WTC11 (cell line): Measurements from ENCODE around the gene EMX2. TPM values are rescaled to one million over a fixed set of nuclear protein-coding genes. Genes with fewer than 3 reads are reported as not detected.

Experiments used
- ATAC-seq: fragments of 200-7000 bp; cut with Tn5 transposase; 2 replicates; pipeline ENCODE4 v1.10.0; 2021; ENCODE audit warnings: mild to moderate bottlenecking, moderate library complexity
- CTCF ChIA-PET: fragments of 300-600 bp; sonication (Branson Sonifier 250); formaldehyde crosslinking; loops from one replicate; lab custom pipeline; 2021; ENCODE audit warnings: antibody characterized with exemption; lab: Charles Lee
- POLR2A ChIA-PET: fragments of 350-600 bp; sonication (Branson Sonifier 250); formaldehyde crosslinking; loops from one replicate; lab custom pipeline; 2021; ENCODE audit warnings: antibody characterized with exemption; lab: Charles Lee
- DNase-seq: peaks from one replicate; pipeline ENCODE4 v3.0.0; 2021; ENCODE audit warnings: low spot score
- H3K27ac Mint-ChIP-seq: 2 replicates; pipeline ENCODE4 v1.8.0; 2021; ENCODE audit warnings: mixed read lengths
- H3K27me3 Mint-ChIP-seq: 2 replicates; pipeline ENCODE4 v1.8.0; 2021; ENCODE audit warnings: low read depth, mild to moderate bottlenecking, moderate library complexity, mixed read lengths
- H3K36me3 Mint-ChIP-seq: 2 replicates; pipeline ENCODE4 v1.8.0; 2021; ENCODE audit warnings: mixed read lengths
- H3K4me1 Mint-ChIP-seq: 2 replicates; pipeline ENCODE4 v1.8.0; 2022; ENCODE audit warnings: mixed read lengths
- H3K4me3 Mint-ChIP-seq: 2 replicates; pipeline ENCODE4 v1.8.0; 2021; ENCODE audit warnings: mild to moderate bottlenecking, moderate library complexity, mixed read lengths
- H3K9me3 Mint-ChIP-seq: 2 replicates; pipeline ENCODE4 v1.8.0; 2021; ENCODE audit warnings: mixed read lengths
- AFF4 ChIP-seq: sonication (generic); formaldehyde crosslinking; IDR thresholded peaks from 2 replicates; pipeline ENCODE4 v1.8.1; 2023; ENCODE audit warnings: mild to moderate bottlenecking, missing genetic modification reagents, borderline replicate concordance
- ATF2 ChIP-seq: sonication (generic); formaldehyde crosslinking; IDR thresholded peaks from 2 replicates; pipeline ENCODE4 v1.8.1; 2022; ENCODE audit warnings: low read depth, missing genetic modification reagents, borderline replicate concordance
- CBFB ChIP-seq: sonication (generic); formaldehyde crosslinking; IDR thresholded peaks from 2 replicates; pipeline ENCODE4 v1.8.1; 2022; ENCODE audit warnings: mild to moderate bottlenecking, low read depth, missing genetic modification reagents
- CDX4 ChIP-seq: fragments of 250-450 bp; sonication (Bioruptor Pico); IDR thresholded peaks from 2 replicates; pipeline ENCODE4 v1.9.0; 2021; ENCODE audit warnings: moderate library complexity, mild to moderate bottlenecking, inconsistent platforms, borderline replicate concordance
- ELF4 ChIP-seq: sonication (generic); formaldehyde crosslinking; IDR thresholded peaks from 2 replicates; pipeline ENCODE4 v1.8.1; 2022; ENCODE audit warnings: low read depth, mild to moderate bottlenecking, moderate library complexity, missing genetic modification reagents
- FOXJ3 ChIP-seq: sonication (generic); formaldehyde crosslinking; IDR thresholded peaks from 2 replicates; pipeline ENCODE4 v1.9.0; 2021; ENCODE audit warnings: missing genetic modification reagents, mild to moderate bottlenecking, borderline replicate concordance
- HMGA2 ChIP-seq: fragments of 250-450 bp; sonication (Bioruptor Pico); IDR thresholded peaks from 2 replicates; pipeline ENCODE4 v1.4.0; 2021; ENCODE audit warnings: mild to moderate bottlenecking, moderate library complexity
- JAZF1 ChIP-seq: fragments of 250-450 bp; sonication (Bioruptor Pico); IDR thresholded peaks from 2 replicates; pipeline ENCODE4 v1.9.0; 2021; ENCODE audit warnings: moderate library complexity, mild to moderate bottlenecking, inconsistent platforms
- KAT7 ChIP-seq: sonication (generic); formaldehyde crosslinking; IDR thresholded peaks from 2 replicates; pipeline ENCODE4 v1.8.1; 2023; ENCODE audit warnings: missing genetic modification reagents, mild to moderate bottlenecking, borderline replicate concordance
- MXD4 ChIP-seq: fragments of 250-450 bp; sonication (Bioruptor Pico); IDR thresholded peaks from 2 replicates; pipeline ENCODE4 v1.8.0; 2021; ENCODE audit warnings: mild to moderate bottlenecking, moderate library complexity, borderline replicate concordance
- NFE2L1 ChIP-seq: sonication (generic); formaldehyde crosslinking; IDR thresholded peaks from 2 replicates; pipeline ENCODE4 v1.8.1; 2023; ENCODE audit warnings: missing genetic modification reagents
- NR1H2 ChIP-seq: sonication (generic); formaldehyde crosslinking; IDR thresholded peaks from 2 replicates; pipeline ENCODE4 v1.9.0; 2021; ENCODE audit warnings: mild to moderate bottlenecking, moderate library complexity, missing genetic modification reagents
- RELA ChIP-seq: sonication (generic); formaldehyde crosslinking; IDR thresholded peaks from 2 replicates; pipeline ENCODE4 v1.8.1; 2022; ENCODE audit warnings: missing genetic modification reagents, mild to moderate bottlenecking, borderline replicate concordance
- RORB ChIP-seq: fragments of 250-450 bp; sonication (Bioruptor Pico); IDR thresholded peaks from 2 replicates; pipeline ENCODE4 v1.9.0; 2021; ENCODE audit warnings: mild to moderate bottlenecking
- ZNF281 ChIP-seq: sonication (generic); formaldehyde crosslinking; IDR thresholded peaks from 2 replicates; pipeline ENCODE4 v1.8.0; 2023; ENCODE audit warnings: mild to moderate bottlenecking, missing genetic modification reagents
- ZNF512 ChIP-seq: sonication (generic); formaldehyde crosslinking; IDR thresholded peaks from 2 replicates; pipeline ENCODE4 v1.8.1; 2022; ENCODE audit warnings: missing genetic modification reagents, borderline replicate concordance
- total RNA-seq: library from RNA; stranded (reverse); gene quantifications from 3 replicates; pipeline ENCODE4 v1.2.3, GENCODE V29; 2021

EMX2 gene
- total RNA-seq, 1 experiment from 2014 or later: not detected

- no peak for TF ChIP-seq MXD4 (CRISPR knock-in tag)
- no peak for TF ChIP-seq JAZF1 (CRISPR knock-in tag)
- no peak for TF ChIP-seq NFE2L1 (CRISPR knock-in tag)
- no peak for TF ChIP-seq ATF2
- no peak for TF ChIP-seq CBFB (CRISPR knock-in tag)
- no peak for TF ChIP-seq NR1H2
- no peak for TF ChIP-seq RELA
Measured at GRCh38 chr10:117549100-117549585, 6.6 kb downstream of the EMX2 start (continued).

GRCh38 chr10:117550076-117550475 lies 7.5 kb downstream of the EMX2 start:
- Mint-ChIP-seq H3K27me3 (peaks cover 100% of the 10 kb centered on the region), H3K9me3 (no peaks in the 10 kb centered on the region), H3K4me1 (peaks cover 62% of the 10 kb centered on the region), H3K27ac (no peak overlapping the region), H3K36me3 (no peaks in the 10 kb centered on the region), H3K4me3 (no peak overlapping the region)
- DNase-seq (no peak), ATAC-seq (no peak)
- ChIA-PET POLR2A (no interaction called here), CTCF (interaction anchor here (3.1 kb wide), 1 partner anchor 14 kb away, joined by 13 read pairs; no protein-coding TSS in a partner anchor)
- TF ChIP-seq HMGA2 (CRISPR knock-in tag) (no peak), ZNF512 (no peak), CDX4 (CRISPR knock-in tag) (no peak), KAT7 (CRISPR knock-in tag) (no peak), ELF4 (CRISPR knock-in tag) (no peak), AFF4 (CRISPR knock-in tag) (no peak), RORB (CRISPR knock-in tag) (no peak), ZNF281 (no peak), FOXJ3 (no peak)
